Ureter (tissue), 1 donor: Measurements from ENCODE around the gene TFG. TPM values are rescaled to one million over a fixed set of nuclear protein-coding genes. Genes with fewer than 3 reads are reported as not detected.

Experiments
- total RNA-seq: library from RNA; stranded (reverse); gene quantifications from one replicate; pipeline ENCODE4 v1.2.4, GENCODE V29; 2023
- donor health status: DM: yes; HTN: yes; CAD: no.

Gene TFG
- total RNA-seq, 1 donor from 2014 or later = 86.9 TPM

Other genes starting within 250 kb of the TFG start
- gene TMEM45A, start 216.9 kb upstream of the TFG start, total RNA-seq = 9.2 TPM
- gene ADGRG7, start 99.9 kb upstream of the TFG start, total RNA-seq = 0.78 TPM